ENCODE data around the gene TEX19.
"Not testable (repeated sequence)": the region's sequence is repeated elsewhere in the genome, so short reads cannot be mapped to it uniquely, and the experiment has no call there.

The TEX19 gene

DNA sequence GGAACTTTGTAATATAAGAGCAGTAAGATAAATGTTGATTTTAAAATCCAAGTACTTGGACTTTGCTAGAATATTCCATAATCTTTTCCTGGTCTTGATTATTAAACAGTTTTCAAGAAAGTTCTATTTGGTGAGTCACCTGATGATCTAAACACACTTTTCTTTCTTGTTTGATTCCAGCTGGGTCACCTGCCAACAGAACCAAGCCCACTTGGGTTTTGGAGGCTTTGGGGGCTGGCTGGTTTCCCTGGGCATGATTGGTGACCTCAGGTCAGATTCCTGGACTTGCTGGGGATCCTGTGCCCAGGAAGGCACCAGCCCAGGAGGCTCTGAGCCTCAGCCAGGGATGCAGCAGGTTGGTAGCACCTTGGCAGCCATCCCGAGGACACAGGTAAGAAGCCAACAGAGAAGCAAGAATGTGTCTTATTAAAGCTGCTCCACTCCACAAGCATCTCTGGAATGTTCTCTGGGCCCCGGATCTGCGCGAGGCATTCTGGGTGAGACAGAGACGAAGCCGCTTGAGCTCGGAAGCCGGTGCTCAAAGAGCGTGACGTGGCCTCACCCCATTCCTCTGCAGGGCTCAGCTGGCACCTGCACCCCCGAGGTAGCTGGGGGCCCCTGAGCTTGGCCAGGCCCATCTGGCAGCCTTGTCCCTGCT is 3.1 kb upstream of the TEX19 start:
- DNase-seq (ENCODE audit: low read depth in 3 of 3): no peak

DNA sequence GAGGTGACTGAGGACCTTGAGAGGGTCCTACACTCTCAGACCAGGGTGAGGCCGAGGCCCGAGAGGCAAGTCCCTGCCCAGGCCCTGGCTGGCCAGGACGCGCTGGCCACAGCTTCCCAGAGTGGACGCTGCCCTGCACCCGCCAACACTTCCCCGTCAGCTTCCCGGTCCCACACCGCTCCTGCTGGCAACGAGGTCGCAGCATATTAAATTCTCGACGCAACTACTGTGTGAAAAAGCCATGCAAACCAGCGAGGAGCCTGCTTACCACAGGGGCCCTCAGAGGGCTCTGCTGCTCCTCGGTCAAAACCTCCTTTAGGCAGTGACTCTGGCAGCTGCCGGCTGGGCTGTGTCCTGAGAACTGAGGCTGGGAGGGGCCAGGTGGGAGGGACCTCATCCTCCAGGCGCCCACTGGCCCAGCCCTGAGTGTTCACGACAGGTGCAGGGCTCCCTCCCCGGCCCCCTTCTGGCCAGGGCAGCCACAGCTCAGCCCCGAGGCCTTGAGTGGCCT is 2.1 kb upstream of the TEX19 start:
- no peak for DNase-seq (ENCODE audit: low read depth in 3 of 3)

DNA sequence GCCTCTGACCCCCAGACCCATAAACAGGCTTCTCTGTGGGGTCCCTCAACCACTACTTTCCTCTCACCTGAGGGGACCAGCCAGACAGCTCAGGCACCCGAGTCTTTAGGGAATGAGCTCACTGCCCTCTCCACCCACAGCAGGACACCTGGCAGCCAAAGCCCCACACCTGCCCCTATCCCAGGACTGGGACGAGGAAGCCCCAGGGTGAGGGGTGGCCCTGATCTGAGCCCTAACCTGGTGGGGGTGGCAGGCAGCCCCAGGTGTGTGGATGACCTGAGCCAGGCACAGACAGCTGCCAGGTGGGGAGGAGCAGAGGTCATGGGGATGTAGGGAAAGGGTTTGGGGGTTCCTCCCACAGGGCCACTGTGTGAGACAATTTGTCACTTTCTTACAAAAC is 1.7 kb upstream of the TEX19 start:
- DNase-seq (ENCODE audit: low read depth in 3 of 3): no peak

DNA sequence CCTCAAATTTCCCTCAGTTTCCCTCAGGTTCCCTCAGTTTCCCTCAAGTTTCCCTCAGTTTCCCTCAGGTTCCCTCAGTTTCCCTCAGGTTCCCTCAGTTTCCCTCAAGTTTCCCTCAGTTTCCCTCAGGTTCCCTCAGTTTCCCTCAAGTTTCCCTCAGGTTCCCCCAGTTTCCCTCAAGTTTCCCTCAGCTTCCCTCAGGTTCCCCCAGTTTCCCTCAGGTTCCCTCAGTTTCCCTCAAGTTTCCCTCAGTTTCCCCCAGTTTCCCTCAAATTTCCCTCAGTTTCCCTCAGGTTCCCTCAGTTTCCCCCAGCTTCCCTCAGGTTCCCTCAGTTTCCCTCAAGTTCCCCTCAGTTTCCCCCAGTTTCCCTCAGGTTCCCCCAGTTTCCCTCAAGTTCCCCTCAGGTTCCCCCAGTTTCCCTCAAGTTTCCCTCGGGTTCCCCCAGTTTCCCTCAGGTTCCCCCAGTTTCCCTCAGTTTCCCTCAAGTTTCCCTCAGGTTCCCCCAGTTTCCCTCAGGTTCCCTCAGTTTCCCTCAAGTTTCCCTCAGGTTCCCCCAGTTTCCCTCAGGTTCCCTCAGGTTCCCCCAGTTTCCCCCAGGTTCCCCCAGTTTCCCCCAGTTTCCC is 516 bp downstream of the TEX19 start:
- not testable (repeated sequence) for DNase-seq (ENCODE audit: low read depth in 3 of 3)

DNA sequence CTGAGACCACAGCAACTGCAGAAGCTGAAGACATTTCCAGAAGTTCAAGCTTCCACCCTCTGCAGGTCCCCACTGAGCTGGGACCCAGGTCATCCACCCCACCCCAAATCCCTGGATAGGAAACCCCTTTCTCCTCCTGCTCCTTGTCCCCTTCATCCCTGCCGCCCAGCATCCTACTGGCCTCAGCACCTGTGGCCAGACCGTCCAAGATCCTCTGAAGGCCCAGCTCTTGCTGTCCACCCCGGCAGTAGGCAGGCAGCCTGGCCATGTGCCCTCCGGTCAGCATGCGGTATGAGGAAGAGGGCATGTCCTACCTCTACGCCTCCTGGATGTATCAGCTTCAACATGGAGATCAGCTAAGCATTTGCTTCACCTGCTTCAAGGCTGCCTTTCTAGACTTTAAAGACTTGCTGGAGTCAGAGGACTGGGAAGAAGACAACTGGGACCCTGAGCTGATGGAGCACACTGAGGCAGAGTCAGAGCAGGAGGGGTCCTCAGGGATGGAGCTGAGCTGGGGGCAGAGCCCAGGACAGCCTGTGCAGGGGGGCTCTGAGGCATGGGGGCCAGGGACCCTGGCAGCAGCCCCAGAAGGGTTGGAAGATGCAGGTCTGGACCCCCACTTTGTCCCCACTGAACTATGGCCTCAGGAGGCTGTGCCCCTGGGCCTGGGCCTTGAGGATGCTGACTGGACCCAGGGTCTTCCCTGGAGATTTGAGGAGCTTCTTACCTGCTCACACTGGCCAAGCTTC is 3.0 kb downstream of the TEX19 start:
- DNase-seq (ENCODE audit: low read depth in 3 of 3): no peak

DNA sequence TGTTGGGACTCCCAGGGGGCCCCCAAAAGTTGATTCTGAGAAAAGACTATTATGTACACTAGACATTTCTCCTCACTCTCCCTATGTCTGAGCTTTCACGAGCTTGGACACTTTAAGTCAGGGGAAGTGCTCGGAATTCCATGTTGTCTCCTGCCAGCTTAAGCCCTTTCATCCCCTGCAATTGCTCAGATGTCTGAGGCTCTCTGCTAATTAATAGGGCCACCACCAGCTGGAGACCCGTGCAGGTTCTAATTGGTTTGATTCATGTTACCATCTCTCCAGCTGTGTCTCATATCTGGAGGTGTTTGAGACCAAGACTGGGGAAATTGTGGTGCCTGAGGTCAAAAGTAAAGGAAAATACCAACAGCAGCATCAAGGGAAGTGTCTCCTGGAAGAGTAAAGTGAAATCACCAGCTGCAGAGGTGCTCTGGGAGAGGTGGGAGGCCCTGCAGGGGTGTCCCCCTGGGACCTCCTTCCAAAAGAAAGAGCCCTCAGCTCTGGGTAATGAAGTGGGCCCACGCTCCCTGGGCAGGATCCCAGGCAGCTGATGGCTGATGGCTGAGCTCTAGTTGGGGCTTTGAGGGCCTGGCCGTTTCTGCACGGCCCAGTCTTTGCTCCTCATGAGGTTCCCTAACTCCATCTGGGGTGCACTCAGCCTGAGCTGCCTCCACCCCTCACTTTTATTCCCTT is 6.7 kb downstream of the TEX19 start:
- DNase-seq (ENCODE audit: low read depth in 3 of 3): no peak

DNA sequence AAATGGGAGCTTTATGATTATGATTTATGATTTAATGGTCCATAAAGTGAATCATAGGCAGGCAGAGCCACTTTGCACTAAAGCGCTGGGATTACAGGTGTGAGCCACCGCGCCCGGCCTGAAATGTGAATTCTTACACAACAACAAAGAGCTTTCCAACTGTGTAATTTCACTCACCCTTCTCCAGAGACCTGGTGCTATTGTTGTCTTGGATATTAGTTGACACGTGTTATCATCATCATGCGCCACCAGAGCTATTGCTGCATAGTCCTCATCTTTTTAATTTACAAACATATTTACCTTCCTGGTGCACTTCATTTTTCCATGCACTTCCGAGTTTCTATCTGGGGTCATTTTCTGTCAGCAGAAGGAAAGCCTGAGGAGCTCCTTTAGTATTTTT is 7.7 kb downstream of the TEX19 start:
- DNase-seq (ENCODE audit: low read depth in 3 of 3): no peak

DNA sequence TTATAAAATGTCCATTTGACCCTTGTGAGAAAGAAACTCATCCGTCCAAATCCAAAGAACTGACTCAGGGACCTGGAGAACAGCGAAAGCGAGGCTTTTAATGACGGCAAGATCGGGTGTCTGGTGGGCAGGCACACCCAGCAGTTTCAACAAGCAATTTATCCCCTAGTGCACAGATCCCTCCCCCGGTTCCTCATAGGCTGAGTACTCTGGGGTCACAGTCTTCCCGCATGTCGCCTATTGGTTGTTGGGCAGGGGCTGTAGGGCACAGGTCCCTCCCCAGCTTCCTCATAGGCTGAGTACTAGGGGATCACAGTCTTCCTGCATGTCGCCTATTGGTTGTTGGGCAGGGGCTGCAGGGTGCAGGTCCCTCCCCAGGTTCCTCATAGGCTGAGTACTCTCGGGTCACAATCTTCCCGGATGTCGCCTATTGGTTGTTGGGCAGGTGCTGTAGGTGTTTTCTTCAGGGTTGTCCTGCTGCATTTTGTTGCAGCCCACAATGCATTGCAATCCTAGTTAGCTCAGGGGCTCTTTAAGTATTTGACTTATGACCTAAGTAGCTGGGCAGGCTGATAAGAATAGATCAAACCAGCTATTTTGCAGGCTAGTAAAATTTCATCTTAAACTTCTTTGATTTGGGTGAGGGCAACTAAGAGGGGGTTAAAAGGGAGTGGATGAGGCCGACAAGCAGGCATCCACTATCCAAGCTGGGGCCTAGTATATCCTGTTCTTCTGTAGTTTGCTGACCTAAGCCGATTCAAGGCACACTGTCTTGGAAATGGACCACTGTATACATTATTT is 8.9 kb downstream of the TEX19 start:
- no peak for DNase-seq (ENCODE audit: low read depth in 3 of 3)

DNA sequence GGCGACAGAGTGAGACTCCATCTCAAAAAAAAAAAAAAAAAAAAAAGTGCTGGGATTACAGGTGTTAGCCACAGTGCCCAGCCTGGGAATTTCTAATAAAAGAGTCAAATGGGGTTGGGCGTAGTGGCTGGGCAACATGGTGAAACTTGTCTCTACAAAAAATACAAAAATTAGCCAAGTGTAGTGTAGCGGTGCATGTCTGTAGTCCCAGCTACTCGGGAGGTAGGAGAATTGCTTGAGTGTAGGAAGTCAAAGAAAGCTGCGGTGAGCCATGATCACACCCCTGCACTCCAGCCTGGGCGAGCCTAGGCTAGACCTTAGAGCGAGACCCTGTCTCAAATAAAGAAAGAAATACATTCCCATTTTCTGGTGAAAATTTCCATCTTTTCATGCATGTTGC is 10.2 kb downstream of the TEX19 start:
- no peak for DNase-seq (ENCODE audit: low read depth in 3 of 3)

DNA sequence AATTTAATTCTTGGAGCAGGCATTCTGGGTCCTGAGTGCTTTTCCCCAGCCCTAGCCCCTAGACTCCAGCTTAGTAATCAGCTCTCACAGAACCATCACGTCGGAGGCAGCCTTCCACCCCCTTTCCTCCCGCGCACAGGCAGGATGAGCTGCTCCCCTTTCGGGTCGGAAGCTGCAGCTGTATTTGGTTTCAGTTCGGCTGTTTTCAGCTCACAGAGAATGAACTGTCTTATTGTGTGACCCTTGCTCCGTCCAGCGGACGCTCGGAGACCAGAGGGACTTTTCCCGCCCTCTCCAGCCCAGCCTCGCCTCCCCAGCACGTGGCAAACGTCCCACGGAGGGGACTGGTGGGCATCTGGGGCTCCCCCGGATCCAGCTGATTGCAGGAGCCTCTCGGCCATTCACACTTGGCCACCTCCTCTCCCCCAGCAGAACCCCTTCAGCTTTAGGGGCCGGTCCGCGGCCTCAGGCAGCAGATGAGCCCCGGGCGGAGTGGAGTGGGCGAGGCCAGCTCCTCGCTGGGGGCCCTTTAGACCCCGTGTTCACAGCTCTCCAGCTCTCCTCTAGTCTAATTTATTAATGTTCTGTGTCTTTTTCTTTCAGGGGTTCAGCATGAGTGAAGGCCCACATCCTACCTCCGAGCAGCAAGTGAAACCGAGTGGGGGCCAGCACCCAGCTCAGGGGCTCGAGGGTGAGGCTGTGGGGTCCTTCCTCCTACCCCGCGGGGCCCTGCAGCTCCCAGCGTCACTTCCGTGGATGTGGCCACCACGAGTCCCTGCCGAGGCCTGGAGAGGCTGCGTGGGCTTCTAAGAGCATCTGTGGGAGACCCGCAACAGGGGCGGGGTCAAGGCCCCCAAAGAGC is 11.7 kb downstream of the TEX19 start:
- peak in 2 of 3 experiments; percentile 13 to 23 for DNase-seq (ENCODE audit: low read depth in 3 of 3)

DNA sequence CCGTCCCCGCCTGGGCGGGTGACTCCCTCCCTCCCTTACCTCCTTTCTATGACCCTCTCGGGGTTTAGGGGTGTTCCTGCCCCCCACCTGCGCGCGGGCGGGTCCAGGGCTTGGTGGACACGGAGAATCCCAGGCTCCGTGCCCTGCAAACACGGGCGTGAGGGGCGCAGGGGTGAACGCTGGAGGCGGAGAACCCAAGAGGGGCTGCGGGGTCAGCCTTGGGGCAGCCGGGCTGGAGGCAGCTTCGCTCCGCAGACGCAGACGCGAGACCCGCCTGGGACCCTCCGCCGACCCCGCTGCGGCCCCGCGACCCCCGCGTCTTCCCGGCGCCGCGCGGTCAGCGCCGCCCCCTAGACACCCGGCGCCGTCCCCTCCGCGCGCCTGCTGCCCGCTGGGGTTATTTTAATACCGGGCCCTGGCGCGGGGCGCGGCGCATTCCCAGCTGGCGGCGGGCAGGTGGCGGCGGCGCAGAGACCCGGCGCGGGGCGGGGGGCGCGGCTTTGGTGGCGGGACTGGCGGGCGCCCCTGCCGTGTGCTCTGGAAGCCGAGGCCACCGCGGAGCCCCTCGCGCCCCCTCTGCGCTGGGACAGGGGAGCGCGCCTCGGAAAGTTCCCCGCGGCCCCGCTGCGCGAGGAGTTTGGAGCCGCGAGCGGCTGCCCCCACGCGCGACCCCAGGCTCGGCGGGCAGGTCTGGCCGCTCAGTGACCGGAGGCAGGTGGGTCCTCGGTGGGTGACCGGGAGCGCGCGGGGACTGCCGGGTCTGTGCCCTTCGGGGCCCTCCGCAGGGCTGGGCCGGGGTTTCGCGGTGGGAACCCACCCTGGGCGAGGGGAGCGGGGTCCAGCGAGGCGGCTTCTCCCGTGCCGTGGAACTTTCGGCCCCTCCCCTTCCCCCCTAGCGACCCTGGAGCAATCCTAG is 12.5 kb downstream of the TEX19 start, which contains the start of gene UTS2R:
Gene UTS2R, plus strand, starts transcription at position 433 of the 916 bp plus-strand sequence. CDS start 2,560 bp downstream, outside the sequence.
- no peak for DNase-seq (ENCODE audit: low read depth in 3 of 3)

DNA sequence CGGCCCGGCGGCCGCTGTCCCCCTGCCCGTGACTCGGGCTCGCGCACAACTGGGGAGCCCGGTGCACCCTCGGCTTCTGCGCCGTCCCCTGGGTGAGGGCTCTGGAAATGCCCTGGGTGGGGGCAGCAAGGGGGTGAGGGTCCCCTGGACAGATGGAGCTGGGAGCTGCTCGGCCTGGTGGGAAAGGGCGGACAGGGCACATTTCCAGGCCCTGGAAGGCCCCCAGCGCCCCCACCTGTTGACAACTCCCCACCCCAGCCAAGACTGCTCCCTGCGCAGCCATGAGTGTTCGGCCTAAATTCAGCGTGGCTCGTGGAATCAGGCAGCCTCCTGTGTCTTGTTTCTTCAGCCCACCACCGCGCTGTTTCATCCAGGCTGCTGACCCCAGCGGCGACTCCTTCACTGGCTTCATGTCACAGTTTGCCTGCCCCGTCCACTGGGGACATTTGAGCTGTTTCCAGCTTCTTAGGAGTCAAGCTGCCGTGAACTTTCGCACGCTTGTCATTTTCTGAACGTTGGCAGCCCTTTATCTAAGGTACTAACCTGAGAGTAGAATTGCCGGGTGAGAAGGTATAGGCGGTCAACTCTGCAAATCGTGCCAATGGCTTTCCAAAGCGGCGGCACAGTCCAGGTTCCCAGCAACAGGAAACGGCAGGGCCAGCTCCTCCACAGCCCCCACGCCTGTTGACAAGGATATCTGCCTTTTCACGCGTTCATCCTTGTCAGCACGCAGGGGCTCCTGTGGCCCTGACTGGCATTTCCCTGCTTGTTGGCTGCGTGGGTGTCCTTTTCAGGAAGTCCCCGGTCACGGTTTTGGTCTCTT is 13.4 kb downstream of the TEX19 start:
- DNase-seq (ENCODE audit: low read depth in 3 of 3): no peak

DNA sequence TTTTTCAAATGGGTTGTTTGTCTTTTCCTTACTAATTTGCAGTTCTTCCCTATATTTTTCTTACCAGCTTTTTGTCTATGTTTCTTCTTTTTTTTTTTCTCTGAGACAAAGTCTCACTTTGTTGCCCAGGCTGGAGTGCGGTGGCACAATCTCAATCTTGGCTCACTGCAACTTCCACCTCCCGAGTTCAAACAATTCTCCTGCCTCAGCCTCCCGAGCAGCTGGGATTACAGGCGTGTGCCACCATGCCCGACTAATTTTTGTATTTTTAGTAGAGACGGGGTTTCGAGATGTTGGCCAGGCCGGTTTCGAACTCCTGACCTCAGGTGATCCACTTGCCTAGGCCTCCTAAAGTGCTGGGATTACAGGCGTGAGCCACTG is 14.0 kb downstream of the TEX19 start:
- not testable (repeated sequence) for DNase-seq (ENCODE audit: low read depth in 3 of 3)

DNA sequence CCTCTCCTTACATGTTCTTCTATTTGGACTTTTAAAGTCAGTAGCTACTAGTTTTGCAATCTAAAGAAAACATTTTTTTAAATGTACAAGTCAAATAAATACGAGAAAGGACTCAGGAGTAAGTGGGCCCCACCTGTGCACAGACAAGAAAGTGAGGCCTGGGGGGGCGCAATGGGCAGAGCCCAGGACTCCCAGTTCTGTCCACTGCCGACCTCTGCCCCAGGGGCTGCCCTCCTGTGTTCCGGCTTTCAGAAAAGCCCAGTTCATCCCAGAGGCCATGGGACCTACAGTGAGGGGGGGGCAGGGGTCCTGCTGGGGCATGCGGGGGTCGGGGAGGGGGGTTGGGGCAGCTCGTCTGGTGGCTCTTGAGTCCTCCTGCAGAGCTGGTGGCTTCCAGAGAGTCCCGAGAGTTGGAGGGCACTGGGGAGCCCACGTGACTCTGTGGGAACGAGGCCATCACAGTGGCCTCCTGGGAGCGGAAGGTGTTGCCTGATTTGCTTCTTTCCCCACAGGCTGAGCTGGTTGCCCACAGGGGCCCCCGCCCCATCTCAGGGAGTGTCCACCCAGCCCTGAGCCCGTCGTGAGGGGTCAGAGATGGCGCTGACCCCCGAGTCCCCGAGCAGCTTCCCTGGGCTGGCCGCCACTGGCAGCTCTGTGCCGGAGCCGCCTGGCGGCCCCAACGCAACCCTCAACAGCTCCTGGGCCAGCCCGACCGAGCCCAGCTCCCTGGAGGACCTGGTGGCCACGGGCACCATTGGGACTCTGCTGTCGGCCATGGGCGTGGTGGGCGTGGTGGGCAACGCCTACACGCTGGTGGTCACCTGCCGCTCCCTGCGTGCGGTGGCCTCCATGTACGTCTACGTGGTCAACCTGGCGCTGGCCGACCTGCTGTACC is 14.9 kb downstream of the TEX19 start:
- DNase-seq (ENCODE audit: low read depth in 3 of 3): no peak

DNA sequence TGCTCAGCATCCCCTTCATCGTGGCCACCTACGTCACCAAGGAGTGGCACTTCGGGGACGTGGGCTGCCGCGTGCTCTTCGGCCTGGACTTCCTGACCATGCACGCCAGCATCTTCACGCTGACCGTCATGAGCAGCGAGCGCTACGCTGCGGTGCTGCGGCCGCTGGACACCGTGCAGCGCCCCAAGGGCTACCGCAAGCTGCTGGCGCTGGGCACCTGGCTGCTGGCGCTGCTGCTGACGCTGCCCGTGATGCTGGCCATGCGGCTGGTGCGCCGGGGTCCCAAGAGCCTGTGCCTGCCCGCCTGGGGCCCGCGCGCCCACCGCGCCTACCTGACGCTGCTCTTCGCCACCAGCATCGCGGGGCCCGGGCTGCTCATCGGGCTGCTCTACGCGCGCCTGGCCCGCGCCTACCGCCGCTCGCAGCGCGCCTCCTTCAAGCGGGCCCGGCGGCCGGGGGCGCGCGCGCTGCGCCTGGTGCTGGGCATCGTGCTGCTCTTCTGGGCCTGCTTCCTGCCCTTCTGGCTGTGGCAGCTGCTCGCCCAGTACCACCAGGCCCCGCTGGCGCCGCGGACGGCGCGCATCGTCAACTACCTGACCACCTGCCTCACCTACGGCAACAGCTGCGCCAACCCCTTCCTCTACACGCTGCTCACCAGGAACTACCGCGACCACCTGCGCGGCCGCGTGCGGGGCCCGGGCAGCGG is 15.7 kb downstream of the TEX19 start:
- no peak for DNase-seq (ENCODE audit: low read depth in 3 of 3)

DNA sequence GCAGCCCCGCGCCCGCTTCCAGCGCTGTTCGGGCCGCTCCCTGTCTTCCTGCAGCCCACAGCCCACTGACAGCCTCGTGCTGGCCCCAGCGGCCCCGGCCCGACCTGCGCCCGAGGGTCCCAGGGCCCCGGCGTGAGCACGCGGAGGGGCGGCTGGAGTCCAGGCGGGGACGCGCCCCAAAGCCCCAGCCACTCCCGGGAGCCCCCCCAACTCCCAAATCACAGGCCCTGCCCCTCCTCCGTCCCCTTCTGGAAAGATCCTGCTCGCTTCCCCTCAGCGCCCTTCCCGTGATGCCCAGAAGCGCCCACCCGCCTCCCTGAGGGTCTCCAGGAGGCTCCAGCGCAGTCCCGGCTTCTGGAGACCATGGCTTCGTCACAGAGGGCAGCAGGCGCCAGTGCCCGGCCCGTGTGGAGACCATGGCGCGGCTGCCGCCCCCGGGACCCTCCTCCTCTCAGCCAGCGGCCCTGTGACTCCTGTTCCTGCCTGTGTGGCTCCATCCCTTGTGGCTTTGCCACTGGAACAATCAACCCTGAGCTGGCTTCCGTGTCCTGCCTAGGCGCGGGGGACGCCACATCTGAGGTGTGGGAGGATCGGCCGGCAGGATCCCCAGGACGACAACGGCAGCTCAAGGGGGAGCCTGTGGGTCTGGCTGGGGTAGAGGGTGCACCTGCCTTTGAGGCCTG is 16.5 kb downstream of the TEX19 start:
- DNase-seq (ENCODE audit: low read depth in 3 of 3): no peak

All from stimulated activated CD4-positive, alpha-beta T cell treated with anti-CD3 and anti-CD28 coated beads, TNF-alpha, amount 100 ng/mL, for 4 hours (primary cell).